Activated T-cell treated with anti-CD3 and anti-CD28 coated beads, Interleukin-2, amount 50 U/mL, for 48 hours (primary cell): Measurements from ENCODE around the gene TCF4.

Experiments used
- DNase-seq, 2 experiments: peaks; one replicate each; pipeline ENCODE4 v3.0.0-alpha.2; 2020

Gene TCF4

DNA sequence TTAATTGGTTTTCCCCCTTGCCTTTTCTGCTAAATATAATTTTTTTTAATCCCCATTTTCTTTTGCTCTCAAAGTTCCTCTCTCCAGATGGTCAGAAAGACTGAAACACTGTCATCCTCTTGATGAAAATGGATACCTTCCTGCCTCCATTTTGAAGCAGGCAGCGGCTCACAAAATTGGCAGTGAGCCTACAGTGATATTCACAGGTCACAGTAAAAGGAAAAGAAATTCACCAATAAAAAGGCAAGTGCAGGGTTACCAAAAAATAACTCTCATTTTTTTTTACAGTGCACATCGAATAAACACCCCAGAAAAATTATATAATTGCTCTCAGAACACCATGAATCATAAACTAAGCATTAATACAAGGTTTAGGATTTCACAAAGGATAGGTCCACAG is 307.5 kb downstream of the TCF4 start:
- no peak for DNase-seq

- no peak for DNase-seq
Observed at GRCh38 chr18:55275039-55275901, 312.7 kb downstream of the TCF4 start.

GRCh38 chr18:55272510-55273243 is 315.3 kb downstream of the TCF4 start:
- DNase-seq, result no peak

DNA sequence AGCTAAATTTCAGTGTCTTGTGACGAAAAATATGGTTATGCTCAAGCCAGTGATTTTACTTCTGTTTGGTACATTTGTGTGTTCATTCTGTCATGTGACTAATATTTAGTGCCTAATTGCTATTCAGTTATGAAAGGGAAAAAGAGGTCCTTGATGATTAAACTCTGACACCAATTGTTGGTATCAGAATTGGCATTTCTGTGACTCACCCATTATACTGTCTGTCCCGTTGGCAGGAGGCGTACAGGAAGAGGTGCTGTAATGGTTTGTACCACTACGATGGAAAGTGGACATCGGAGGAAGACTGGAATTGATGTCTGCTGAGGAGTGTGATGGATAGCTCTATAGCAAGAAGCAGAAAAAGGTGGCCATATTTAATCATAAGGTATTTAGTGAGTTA is 318.4 kb downstream of the TCF4 start:
- DNase-seq, result no peak

GRCh38 chr18:55268628-55269275 is 319.2 kb downstream of the TCF4 start:
- no peak for DNase-seq

GRCh38 chr18:55268151-55268601 is 319.8 kb downstream of the TCF4 start:
- DNase-seq, result no peak

DNA sequence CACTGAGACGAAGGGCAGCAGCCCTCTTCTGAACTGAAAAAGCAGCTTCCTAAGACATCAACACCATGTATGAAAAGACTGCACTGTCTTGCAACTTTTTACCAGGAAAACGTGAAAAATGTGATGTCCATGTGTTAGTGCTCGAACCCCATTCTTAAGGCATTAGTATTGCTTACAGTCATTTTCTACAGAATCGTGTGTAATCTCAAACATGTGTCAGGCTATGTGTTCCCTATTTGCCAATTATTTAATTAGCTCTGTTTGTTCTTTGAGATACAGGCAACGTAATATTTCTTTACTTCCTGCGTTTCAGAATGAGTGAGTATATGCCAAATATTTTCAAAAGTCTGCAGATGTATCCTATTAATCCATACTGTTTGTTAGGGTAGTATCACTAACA is 321.0 kb downstream of the TCF4 start:
- DNase-seq, result no peak

DNA sequence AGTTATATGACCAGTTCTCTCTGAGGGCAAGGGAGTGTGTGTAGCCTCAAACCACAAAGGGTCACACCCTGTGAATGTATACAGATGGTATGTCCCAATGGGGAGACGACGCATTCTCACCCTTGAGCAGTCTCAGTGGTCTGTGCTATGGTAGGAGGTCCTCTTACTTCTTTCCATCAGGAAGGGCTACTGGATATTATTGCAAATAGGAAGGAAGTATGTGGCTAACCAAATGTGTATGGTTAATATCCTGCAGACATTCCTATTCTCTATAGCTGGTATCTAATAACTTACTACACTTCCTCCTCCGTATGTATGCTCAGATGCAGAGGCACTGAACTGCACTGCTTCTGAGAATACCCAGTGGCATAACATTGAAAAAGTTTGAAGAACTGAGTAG is 322.0 kb downstream of the TCF4 start:
- no peak for DNase-seq

- DNase-seq, result no peak
Observed at GRCh38 chr18:55265130-55265675, 322.8 kb downstream of the TCF4 start.

GRCh38 chr18:55264108-55264507 is 323.9 kb downstream of the TCF4 start:
- DNase-seq, result no peak

GRCh38 chr18:55262021-55262560 is 325.9 kb downstream of the TCF4 start:
- DNase-seq, result no peak

- DNase-seq, result no peak
Observed at GRCh38 chr18:55261253-55261652, 326.7 kb downstream of the TCF4 start.

- no peak for DNase-seq
Observed at GRCh38 chr18:55258088-55258487, 329.9 kb downstream of the TCF4 start.

GRCh38 chr18:55256929-55257289 is 331.1 kb downstream of the TCF4 start:
- no peak for DNase-seq

DNA sequence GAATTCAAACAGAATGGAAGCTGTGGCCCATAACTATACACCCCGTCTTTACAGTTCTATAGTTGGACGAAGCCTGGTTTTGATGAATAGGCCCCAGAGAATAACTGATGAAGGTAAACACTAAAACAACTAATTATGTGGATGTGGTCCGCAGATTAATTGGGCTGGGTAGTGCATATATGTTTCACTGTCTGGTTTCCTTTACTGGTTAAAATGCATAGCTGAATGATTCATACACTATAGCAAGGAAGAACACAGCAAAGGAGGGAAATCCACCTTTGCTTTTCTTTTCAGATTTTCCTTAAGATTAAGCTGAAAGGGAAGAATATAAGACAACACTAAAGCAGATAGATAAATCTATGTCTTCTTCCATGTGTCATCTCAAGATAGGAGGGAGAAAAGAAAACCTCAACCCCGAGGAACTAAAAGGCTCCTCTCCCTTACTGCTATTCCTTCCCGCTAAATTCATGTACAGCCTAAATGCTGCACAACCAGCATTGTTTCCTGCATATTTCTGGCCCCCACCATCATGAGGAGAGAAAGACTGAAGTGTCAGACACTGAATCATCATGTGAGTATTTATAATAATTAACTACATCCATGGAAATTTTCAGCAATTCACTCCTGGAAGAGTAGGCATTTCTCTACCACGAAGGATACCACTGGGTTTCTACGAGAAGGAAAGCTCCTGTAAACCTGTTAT is 331.6 kb downstream of the TCF4 start:
- DNase-seq, result no peak

- no peak for DNase-seq
Observed at GRCh38 chr18:55253814-55254213, 334.2 kb downstream of the TCF4 start.

DNA sequence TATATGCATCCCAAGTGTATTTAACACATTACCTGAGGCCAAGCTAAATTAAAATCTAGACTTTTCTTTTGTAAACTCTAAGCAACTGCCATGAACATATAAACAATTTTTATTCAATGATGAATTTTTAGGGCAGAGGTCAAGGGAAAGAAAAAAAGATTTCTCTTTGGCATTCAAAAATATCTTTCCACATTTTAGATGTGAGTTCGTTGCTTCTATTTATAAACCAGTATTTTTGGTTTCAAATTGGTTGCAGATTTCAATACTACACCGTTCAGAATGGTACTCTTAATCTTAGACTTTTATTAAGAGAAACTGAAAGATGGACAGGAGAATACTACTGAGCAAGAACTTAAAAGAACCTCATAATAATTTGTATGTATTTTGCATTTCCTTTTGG is 335.1 kb downstream of the TCF4 start:
- no peak for DNase-seq

- DNase-seq, result no peak
Observed at GRCh38 chr18:55252053-55252675, 335.8 kb downstream of the TCF4 start.

DNA sequence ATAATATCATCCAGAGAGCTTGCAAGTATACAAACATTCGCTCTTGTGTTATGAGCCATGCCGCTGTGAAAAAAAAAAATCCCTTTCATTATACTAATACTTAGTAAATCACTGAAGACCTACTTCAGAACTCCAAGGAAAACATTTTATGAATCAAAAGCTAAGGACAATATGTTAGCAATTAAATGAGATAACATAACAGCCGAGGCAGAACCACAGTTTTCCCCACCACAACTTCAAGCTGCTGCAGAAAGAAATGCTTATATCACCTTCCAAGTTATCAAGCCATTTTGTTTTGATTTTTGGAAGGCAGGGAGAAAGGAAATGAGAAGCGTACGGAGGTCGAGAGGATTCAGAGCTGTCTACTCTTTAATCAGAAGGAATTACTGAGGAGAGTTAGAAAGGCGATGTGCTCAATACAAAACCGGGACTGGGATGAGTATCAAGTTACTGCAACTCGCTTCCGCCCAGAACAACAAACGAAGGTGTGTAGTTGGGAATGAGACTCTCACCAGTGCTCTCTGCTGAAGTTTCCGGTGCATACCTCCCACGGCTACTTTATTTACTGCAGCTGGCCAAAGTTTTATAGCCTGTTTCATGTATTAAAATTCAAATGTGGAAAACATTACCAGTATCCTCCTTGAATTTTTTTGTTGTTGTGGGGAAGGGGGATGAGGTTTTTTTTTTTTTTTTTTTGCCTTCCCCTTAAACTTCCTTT is 336.6 kb downstream of the TCF4 start:
- no peak for DNase-seq

DNA sequence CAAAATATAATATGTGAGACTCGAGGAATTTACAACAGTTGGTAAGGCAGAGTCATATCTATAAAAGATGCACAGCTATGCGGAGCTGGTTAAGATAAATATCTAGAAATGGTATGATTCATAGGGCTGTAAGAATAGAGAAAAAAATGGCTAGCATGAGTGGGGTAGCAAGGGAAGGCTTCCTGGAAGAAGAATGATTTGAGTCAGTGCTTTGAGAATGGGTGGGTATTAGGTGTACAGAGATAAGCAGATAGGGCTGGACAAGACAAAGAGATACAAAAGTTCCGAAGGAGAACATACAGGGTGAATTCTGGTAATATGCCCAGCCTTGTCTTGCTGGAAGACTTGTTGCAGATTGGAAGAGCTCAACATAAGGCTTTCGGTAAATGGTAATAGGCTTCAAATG is 337.2 kb downstream of the TCF4 start:
- DNase-seq, result no peak

DNA sequence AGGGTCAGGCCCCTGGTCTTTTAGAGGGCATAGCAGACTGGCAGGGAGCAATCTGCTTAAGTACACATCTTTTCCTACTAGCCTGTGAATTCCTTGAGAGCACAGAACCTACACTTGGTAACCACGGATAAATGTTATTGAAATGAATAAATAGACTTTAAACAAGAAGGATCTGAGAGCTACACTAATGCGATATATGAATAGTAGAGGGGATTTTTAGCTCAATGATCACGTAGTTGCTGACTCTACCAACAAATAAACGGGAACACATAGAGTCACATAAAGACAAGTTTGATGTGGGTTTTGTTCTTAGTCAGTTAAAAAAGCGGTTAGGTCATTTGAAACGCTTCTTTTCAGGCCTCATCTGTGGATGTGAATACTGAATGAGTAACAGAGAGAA is 338.4 kb downstream of the TCF4 start:
- DNase-seq, result no peak
